ENCODE measurements around the gene B4GALT3.

B4GALT3 gene

GRCh38 chr1:161219078-161219892, 42.0 kb upstream of the B4GALT3 start:
- TF ChIP-seq FOXM1 (IDR thresholded peaks at IDR 0.05; ENCODE audit: borderline replicate concordance, low read depth): no peak
- no peak for TF ChIP-seq YY1 (IDR thresholded peaks at IDR 0.05; ENCODE audit: low read depth)
- no peak for TF ChIP-seq NFIC (IDR thresholded peaks at IDR 0.05)
- no peak for TF ChIP-seq EGR1 (IDR thresholded peaks at IDR 0.05)
- TF ChIP-seq CREB1 (IDR thresholded peaks at IDR 0.05; ENCODE audit: low read depth): no peak
- TF ChIP-seq TAF1 (IDR thresholded peaks at IDR 0.05; ENCODE audit: low read depth): no peak
- TF ChIP-seq USF1 (IDR thresholded peaks at IDR 0.05): no peak
- no peak for TF ChIP-seq ZBTB7A (IDR thresholded peaks at IDR 0.05; ENCODE audit: low read depth)
- TF ChIP-seq EP300 (IDR thresholded peaks at IDR 0.05; ENCODE audit: borderline replicate concordance): no peak
- no peak for TF ChIP-seq CEBPB (IDR thresholded peaks at IDR 0.05)
- no peak for TF ChIP-seq TCF12 (IDR thresholded peaks at IDR 0.05; ENCODE audit: low read depth)
- no peak for TF ChIP-seq RAD21 (IDR thresholded peaks at IDR 0.05; ENCODE audit: low read depth)
- TF ChIP-seq MAX (IDR thresholded peaks at IDR 0.05): no peak
- no peak for TF ChIP-seq TEAD4 (IDR thresholded peaks at IDR 0.05)
- TF ChIP-seq REST (IDR thresholded peaks at IDR 0.05; ENCODE audit: low read depth): no peak

GRCh38 chr1:161218301-161219077, 41.2 kb upstream of the B4GALT3 start:
- TF ChIP-seq CREB1 (IDR thresholded peaks at IDR 0.05; ENCODE audit: low read depth) (no peak), EP300 (IDR thresholded peaks at IDR 0.05; ENCODE audit: borderline replicate concordance) (no peak), ZBTB7A (IDR thresholded peaks at IDR 0.05; ENCODE audit: low read depth) (no peak), CEBPB (IDR thresholded peaks at IDR 0.05) (no peak)

- no peak for TF ChIP-seq NFIC (IDR thresholded peaks at IDR 0.05)
- no peak for TF ChIP-seq CREB1 (IDR thresholded peaks at IDR 0.05; ENCODE audit: low read depth)
- TF ChIP-seq YY1 (IDR thresholded peaks at IDR 0.05; ENCODE audit: low read depth): no peak
- TF ChIP-seq EP300 (IDR thresholded peaks at IDR 0.05; ENCODE audit: borderline replicate concordance): no peak
- TF ChIP-seq FOXM1 (IDR thresholded peaks at IDR 0.05; ENCODE audit: borderline replicate concordance, low read depth): no peak
- no peak for TF ChIP-seq ZBTB7A (IDR thresholded peaks at IDR 0.05; ENCODE audit: low read depth)
- TF ChIP-seq USF1 (IDR thresholded peaks at IDR 0.05): no peak
- no peak for TF ChIP-seq MAX (IDR thresholded peaks at IDR 0.05)
- TF ChIP-seq REST (IDR thresholded peaks at IDR 0.05; ENCODE audit: low read depth): no peak
- TF ChIP-seq EGR1 (IDR thresholded peaks at IDR 0.05): no peak
- no peak for TF ChIP-seq TAF1 (IDR thresholded peaks at IDR 0.05; ENCODE audit: low read depth)
- TF ChIP-seq RAD21 (IDR thresholded peaks at IDR 0.05; ENCODE audit: low read depth): no peak
- TF ChIP-seq TCF12 (IDR thresholded peaks at IDR 0.05; ENCODE audit: low read depth): no peak
- no peak for TF ChIP-seq CEBPB (IDR thresholded peaks at IDR 0.05)
- no peak for TF ChIP-seq TEAD4 (IDR thresholded peaks at IDR 0.05)
Measured at GRCh38 chr1:161217831-161218230, 40.5 kb upstream of the B4GALT3 start.

- TF ChIP-seq TCF12 (IDR thresholded peaks at IDR 0.05; ENCODE audit: low read depth) (no peak), YY1 (IDR thresholded peaks at IDR 0.05; ENCODE audit: low read depth) (no peak), MAX (IDR thresholded peaks at IDR 0.05) (no peak), CREB1 (IDR thresholded peaks at IDR 0.05; ENCODE audit: low read depth) (no peak), EGR1 (IDR thresholded peaks at IDR 0.05) (no peak), NFIC (IDR thresholded peaks at IDR 0.05) (no peak), TAF1 (IDR thresholded peaks at IDR 0.05; ENCODE audit: low read depth) (no peak), EP300 (IDR thresholded peaks at IDR 0.05; ENCODE audit: borderline replicate concordance) (no peak), ZBTB7A (IDR thresholded peaks at IDR 0.05; ENCODE audit: low read depth) (no peak), CEBPB (IDR thresholded peaks at IDR 0.05) (no peak), USF1 (IDR thresholded peaks at IDR 0.05) (no peak), RAD21 (IDR thresholded peaks at IDR 0.05; ENCODE audit: low read depth) (no peak), FOXM1 (IDR thresholded peaks at IDR 0.05; ENCODE audit: borderline replicate concordance, low read depth) (no peak), REST (IDR thresholded peaks at IDR 0.05; ENCODE audit: low read depth) (no peak), TEAD4 (IDR thresholded peaks at IDR 0.05) (no peak)
Measured at GRCh38 chr1:161216945-161217712, 39.8 kb upstream of the B4GALT3 start.

Data from Ishikawa (cell line).